Embryonic facial prominence (tissue), 1 donor: Measurements from ENCODE around the gene PCDH9.

ENCODE experiments used
- DNase-seq: peaks from one replicate; pipeline ENCODE4 v3.0.0-alpha.2; 2016; ENCODE audit errors: extremely low spot score

PCDH9 gene

GRCh38 chr13:66576381-66576780 is 653.8 kb downstream of the PCDH9 start:
- no peak for DNase-seq

- no peak for DNase-seq
Measured at GRCh38 chr13:66574606-66575005, 655.5 kb downstream of the PCDH9 start.

- no peak for DNase-seq
Measured at GRCh38 chr13:66567899-66568612, 662.1 kb downstream of the PCDH9 start.

GRCh38 chr13:66565279-66565678 is 664.9 kb downstream of the PCDH9 start:
- no peak for DNase-seq

GRCh38 chr13:66563076-66563475 is 667.1 kb downstream of the PCDH9 start:
- DNase-seq: no peak

GRCh38 chr13:66562054-66562453 is 668.1 kb downstream of the PCDH9 start:
- DNase-seq: no peak

GRCh38 chr13:66560991-66561390 is 669.1 kb downstream of the PCDH9 start:
- no peak for DNase-seq

- DNase-seq: no peak
Measured at GRCh38 chr13:66560189-66560588, 669.9 kb downstream of the PCDH9 start.

- DNase-seq: no peak
Measured at GRCh38 chr13:66559093-66559492, 671.0 kb downstream of the PCDH9 start.

- DNase-seq: no peak
Measured at GRCh38 chr13:66558506-66558905, 671.6 kb downstream of the PCDH9 start.

- DNase-seq: no peak
Measured at GRCh38 chr13:66557357-66557756, 672.8 kb downstream of the PCDH9 start.

- no peak for DNase-seq
Measured at GRCh38 chr13:66556306-66556705, 673.8 kb downstream of the PCDH9 start.

GRCh38 chr13:66553391-66553790 is 676.7 kb downstream of the PCDH9 start:
- DNase-seq: no peak

- DNase-seq: no peak
Measured at GRCh38 chr13:66551128-66551527, 679.0 kb downstream of the PCDH9 start.

- no peak for DNase-seq
Measured at GRCh38 chr13:66547685-66548084, 682.5 kb downstream of the PCDH9 start.

- DNase-seq: no peak
Measured at GRCh38 chr13:66546534-66547379, 683.4 kb downstream of the PCDH9 start.

GRCh38 chr13:66543780-66544179 is 686.4 kb downstream of the PCDH9 start:
- no peak for DNase-seq

- no peak for DNase-seq
Measured at GRCh38 chr13:66537417-66537816, 692.7 kb downstream of the PCDH9 start.

- no peak for DNase-seq
Measured at GRCh38 chr13:66536746-66537145, 693.4 kb downstream of the PCDH9 start.

GRCh38 chr13:66534561-66534960 is 695.6 kb downstream of the PCDH9 start:
- no peak for DNase-seq

- no peak for DNase-seq
Measured at GRCh38 chr13:66532845-66533244, 697.3 kb downstream of the PCDH9 start.

GRCh38 chr13:66532146-66532545 is 698.0 kb downstream of the PCDH9 start:
- DNase-seq: no peak

GRCh38 chr13:66530686-66531085 is 699.5 kb downstream of the PCDH9 start:
- no peak for DNase-seq
